GM12872 (cell line): ENCODE measurements around the gene PIGO.

ENCODE experiments used
- CTCF ChIP-seq: IDR thresholded peaks from 3 replicates; pipeline ENCODE4 v1.5.1; 2011; ENCODE audit warnings: low read depth, mild to moderate bottlenecking, low read length, moderate library complexity; ENCODE audit not compliant: insufficient read depth

The PIGO gene

GRCh38 chr9:35104586-35104985, 8.2 kb upstream of the PIGO start:
- TF ChIP-seq CTCF: no peak

- TF ChIP-seq CTCF: no peak
Observed at GRCh38 chr9:35103660-35104191, 7.3 kb upstream of the PIGO start.

GRCh38 chr9:35102769-35103659, 6.6 kb upstream of the PIGO start, which contains the start of gene STOML2:
Gene STOML2 (minus strand): TSS chr9:35103131. CDS start chr9:35103094, 37 bp downstream.
- no peak for TF ChIP-seq CTCF

GRCh38 chr9:35102465-35102768, 6.0 kb upstream of the PIGO start:
- TF ChIP-seq CTCF: no peak

GRCh38 chr9:35097573-35097972, 1.2 kb upstream of the PIGO start:
- TF ChIP-seq CTCF: no peak

- TF ChIP-seq CTCF: no peak
Observed at GRCh38 chr9:35091536-35091935, 4.9 kb downstream of the PIGO start.

GRCh38 chr9:35089434-35089833, 7.0 kb downstream of the PIGO start:
- TF ChIP-seq CTCF: no peak
